Gastrocnemius medialis (tissue), 4 donors: Measurements from ENCODE around the gene FCHSD1.

Experiments used
- CTCF ChIP-seq, 5 experiments: fragments of 450-650 bp in 3 of 5; fragments of 200-600 bp in 2 of 5; sonication (generic) in 2 of 5; IDR thresholded peaks in 4 of 5; conservative IDR thresholded peaks in 1 of 5; 1 replicate in 4 of 5; 2 replicates in 1 of 5; pipeline ENCODE4 v1.5.1; 2016 to 2019; ENCODE audit warnings: antibody characterized with exemption in 5 of 5, mild to moderate bottlenecking in 3 of 5, moderate library complexity in 3 of 5
- POLR2A ChIP-seq, 2 donors: fragments of 450-650 bp; IDR thresholded peaks; one replicate each; pipeline ENCODE4 v1.6.1; 2017; ENCODE audit warnings: antibody characterized with exemption in 2 of 2, mild to moderate bottlenecking in 2 of 2, moderate library complexity in 2 of 2

GRCh38 chr5:141596867-141597266 is 54.4 kb downstream of the FCHSD1 start:
- no peak for TF ChIP-seq CTCF (IDR thresholded peaks at IDR 0.05 in 4 of 5, conservative IDR thresholded peaks at IDR 0.05 in 1 of 5)
- no peak for TF ChIP-seq POLR2A (IDR thresholded peaks at IDR 0.05)
